Activated gamma-delta T cell (primary cell): ENCODE data around the gene RFX5.
"Not testable (repeated sequence)": the region's sequence is repeated elsewhere in the genome, so short reads cannot be mapped to it uniquely, and the experiment has no call there.

Source experiments
- DNase-seq: peaks from one replicate; lab custom pipeline; 2025; lab: John Stamatoyannopoulos, UW

RFX5 gene

GRCh38 chr1:151362308-151363155, 15.5 kb upstream of the RFX5 start:
- DNase-seq: no peak

DNA sequence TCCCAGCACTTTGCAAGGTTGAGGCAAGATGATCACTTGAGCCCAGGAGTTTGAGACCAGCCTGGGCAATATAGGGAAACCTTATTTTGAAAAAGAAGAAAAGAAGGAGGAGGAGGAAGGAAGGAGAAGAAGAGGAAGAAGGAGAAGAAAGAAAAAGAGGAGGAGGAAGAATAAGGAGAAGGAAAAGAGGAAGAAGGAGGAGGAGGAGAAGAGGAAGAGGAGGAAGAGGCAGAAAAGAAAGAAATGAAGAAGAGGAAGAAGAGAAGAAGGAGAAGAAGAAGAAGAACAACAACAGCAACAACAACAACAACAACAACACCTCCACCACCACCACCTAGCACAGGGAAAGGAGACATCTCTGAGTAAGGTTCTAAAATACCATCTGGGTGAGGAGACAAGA, 14.8 kb upstream of the RFX5 start:
- DNase-seq: no peak

GRCh38 chr1:151356696-151357095, 9.6 kb upstream of the RFX5 start:
- DNase-seq: no peak

DNA sequence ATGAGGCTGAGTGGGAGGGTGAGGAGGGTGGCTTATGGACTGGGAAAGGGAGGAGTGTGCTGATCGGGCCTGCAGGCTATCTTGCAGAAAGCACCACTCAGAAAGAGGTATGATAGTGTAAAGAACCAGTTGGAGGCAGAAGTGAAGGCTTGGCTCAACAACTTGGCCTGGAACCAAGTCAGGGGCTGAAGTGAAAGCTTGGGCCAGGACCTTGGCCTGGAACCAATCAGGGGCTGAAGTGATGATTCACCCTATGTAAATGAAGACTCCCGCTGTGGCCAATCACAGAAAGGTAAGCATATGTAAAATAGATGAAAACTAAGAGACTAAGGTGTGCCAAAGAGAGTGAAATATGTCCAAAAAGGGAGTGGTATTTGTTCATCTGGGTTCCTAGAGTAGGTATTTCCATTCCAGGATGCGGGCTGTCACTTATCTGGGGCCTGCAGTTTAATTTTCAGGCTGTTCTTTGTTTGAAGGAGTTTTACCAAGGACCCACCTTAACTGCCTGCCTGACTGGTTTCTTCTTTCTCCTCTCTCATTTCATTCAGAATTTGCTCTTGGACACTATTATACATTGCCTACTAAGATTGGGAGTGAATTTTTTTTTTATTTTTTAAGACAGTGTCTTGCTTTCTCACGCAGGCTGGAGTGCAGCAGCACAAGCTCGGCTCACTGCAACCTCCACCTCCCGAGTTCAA, 5.1 kb upstream of the RFX5 start:
- DNase-seq: no peak

- not testable (repeated sequence) for DNase-seq
Measured at GRCh38 chr1:151350323-151350722, 3.3 kb upstream of the RFX5 start.

- no peak for DNase-seq
Measured at GRCh38 chr1:151347523-151348246, 633 bp upstream of the RFX5 start.

- no peak for DNase-seq
Measured at GRCh38 chr1:151346082-151346768, 827 bp downstream of the RFX5 start.

DNA sequence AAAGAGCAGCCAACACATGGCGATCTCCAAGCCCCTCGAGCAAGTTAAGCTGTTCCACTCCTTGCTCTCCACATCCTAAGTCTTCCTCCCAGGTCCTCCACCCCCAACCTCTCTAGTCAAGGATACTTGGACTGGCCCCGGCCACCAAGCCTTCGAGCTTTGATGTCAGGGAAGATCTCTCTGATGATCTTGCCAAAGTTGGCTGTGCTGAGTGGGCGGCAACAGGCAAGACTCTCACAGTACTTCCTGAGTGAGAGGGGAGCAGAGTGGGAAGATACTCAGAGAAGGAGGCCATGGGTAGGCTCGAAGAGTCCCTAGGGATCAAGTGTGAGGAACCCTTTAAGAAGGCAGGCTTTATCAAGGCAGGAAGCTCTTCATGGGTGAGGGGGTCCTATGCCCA, 2.8 kb downstream of the RFX5 start:
- DNase-seq: no peak

DNA sequence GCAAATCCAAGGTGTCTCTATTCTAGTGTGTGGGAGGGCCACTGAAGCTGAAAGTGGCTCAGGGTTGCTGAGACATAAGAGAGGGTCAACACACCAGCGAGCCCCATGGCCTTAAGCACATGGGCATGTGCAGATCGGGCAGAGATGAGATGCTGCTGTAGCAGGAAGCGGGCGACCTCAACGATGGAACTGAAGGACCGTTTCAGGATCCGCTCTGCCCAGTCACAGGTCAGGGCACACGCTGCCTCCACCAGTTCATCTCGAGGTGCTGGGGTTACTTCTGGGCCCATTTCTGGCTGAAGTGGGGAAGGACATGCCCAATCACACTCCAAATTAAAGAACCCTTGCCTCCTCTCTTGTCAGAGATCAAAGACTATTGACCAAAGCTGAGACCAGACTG, 3.5 kb downstream of the RFX5 start:
- DNase-seq: no peak

GRCh38 chr1:151342569-151342968, 4.5 kb downstream of the RFX5 start:
- DNase-seq: no peak

GRCh38 chr1:151342021-151342420, 5.0 kb downstream of the RFX5 start:
- DNase-seq: no peak

GRCh38 chr1:151340870-151341754, 5.9 kb downstream of the RFX5 start:
- DNase-seq: no peak

DNA sequence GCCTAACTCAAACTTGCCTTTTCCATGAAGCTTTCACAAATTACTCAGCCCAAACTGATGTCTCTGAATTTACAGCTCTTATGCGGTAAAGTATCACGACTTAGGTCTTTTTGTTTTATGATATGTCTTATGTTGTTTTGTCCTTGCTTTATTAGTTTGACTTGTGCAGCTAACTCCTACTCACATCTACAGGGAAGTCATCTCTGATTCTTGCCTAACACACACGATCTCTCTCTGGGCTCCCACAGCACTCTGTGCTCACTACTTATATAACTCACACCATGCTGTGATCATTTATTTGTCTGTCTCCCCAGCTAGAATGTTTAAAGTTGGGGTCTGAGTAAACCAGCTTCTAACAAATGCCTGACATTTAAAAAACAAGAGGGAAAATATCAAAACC, 10.5 kb downstream of the RFX5 start:
- DNase-seq: no peak

GRCh38 chr1:151334822-151335221, 12.2 kb downstream of the RFX5 start:
- no peak for DNase-seq

DNA sequence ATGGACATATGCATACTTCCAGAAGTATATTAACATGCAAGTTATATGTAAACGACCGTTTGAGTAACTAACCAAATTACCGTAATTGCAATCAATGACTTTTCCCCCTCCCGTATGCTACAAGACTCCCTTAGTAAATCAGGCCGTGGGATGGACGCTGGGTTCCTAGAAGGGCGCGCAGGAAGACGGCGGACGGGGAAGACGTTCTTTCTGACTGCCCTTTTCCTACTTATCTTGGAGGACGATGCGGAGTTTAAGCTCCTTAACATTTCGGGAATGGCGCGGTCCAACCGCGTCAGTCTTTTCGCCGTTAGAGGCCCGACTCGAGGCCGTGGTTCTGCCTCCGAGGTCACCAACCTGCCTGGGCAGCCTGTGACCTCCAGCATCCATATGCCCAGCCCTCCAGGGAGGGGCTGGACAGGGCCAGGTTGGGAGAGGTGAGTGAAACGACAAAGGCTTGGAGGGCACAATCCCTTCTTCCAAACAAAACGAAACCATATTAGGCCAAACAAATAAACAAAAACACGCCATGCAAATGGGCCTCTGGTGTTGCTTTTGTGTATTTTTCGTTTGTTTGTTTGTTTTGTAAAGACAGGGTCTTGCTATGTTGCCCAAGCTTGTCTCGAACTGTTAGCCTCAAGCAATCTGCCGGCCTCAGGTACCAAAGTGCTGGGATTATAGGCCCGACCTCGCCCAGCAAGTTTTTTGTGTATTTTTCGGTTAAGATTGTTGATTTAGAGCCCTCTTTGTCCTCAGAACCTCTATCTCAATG, 19.0 kb downstream of the RFX5 start:
- no peak for DNase-seq

- peak; percentile 61 for DNase-seq
Measured at GRCh38 chr1:151327223-151327902, 19.7 kb downstream of the RFX5 start, which contains the start of gene PI4KB. TSS of gene PI4KB (minus strand) at chr1:151327416. CDS start at chr1:151316481, 10,935 bp downstream.

DNA sequence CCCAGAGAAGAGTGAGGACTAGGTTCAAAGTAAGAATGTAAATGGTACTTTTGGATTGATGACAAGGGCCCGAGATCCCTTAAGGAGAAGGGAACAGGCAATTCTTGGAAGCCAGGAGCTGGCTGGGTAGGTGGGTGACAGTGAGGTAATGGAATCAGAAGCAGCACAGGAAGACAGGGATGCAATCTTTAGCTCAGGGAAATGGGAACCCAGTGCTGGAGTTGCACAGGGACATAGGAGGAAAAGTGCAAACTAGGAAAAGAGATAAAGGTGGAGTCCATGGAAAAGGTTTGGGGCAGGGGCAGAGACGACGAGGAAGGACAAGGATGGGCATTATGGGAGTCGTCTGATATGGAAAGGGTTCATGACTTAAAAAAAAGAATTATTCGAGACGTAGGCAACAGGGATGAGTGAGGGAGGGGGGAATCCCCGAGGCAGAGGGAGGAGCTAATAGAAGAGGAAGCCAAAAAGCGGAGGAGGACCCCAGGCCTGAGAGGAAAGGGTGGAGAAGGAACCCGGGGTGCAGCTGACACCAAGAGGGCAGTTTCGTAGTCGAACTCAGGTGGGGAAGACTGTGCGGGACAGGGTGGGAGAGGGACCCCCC, 20.3 kb downstream of the RFX5 start:
- no peak for DNase-seq

DNA sequence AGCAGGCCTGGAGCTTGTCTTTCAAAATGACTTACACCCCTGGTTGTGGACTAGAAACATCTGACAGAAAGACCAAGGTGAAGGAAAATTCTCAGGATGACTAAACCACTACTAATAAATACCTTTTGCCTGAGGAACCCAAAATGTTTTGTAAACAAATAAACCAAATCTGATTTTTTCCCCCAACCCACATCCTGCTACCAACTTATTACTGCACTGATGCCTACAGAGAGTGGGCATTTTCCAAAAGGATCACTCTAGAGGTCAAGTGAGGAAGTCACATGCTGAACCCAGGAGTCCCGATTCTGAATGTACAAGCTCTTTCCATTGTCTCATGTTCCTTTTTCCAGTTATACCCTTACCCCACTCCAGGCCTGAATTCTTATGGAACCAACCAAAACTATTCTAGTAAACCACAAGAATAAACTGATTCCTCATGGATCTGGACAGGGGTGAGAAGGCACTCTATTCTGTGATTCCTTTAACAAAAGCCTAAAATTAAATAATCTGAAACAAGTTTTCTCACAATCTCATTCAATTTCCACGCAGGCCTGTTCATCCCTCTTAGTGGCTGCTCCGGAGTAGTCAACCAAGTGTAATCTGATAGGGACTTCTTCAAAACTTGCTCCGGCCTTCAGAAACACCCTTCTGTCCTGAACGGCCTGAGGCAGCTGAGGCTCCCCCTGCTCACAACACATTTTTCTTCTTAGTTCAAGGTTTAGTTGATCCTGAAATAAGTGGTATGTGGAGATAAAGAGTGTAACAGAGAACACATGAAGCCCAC, 21.2 kb downstream of the RFX5 start:
- no peak for DNase-seq
